22Rv1 (cell line): ENCODE measurements around the gene RSF1.

Experiments used
- ZFX ChIP-seq: fragments of 450-650 bp; IDR thresholded peaks from 2 replicates; pipeline ENCODE4 v1.6.1; 2017; ENCODE audit warnings: antibody characterized with exemption, borderline replicate concordance
- TF ChIP-seq, protein P1 (sequence below): fragments of 450-650 bp; IDR thresholded peaks from 2 replicates; pipeline ENCODE4 v1.5.1; 2017; ENCODE audit warnings: mild to moderate bottlenecking

DNA sequence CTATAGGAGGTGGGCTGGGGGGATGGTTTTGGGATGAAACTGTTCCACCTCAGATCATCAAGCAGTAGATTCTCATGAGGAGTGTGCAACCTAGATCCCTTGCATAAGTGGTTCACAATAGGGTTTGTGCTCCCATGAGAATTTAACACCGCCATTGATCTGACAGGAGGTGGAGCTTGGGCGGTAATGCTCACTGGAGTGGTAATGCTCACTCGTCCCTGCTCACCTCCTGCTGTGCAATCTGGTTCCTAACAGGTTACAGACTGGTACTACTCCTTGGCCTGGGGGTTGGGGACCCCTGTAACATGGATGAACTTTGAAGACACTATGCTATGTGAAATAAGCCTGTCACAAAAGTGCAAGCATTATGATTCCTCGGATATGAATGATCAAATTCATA is 95.9 kb downstream of the RSF1 start:
- TF ChIP-seq, protein P1, sequence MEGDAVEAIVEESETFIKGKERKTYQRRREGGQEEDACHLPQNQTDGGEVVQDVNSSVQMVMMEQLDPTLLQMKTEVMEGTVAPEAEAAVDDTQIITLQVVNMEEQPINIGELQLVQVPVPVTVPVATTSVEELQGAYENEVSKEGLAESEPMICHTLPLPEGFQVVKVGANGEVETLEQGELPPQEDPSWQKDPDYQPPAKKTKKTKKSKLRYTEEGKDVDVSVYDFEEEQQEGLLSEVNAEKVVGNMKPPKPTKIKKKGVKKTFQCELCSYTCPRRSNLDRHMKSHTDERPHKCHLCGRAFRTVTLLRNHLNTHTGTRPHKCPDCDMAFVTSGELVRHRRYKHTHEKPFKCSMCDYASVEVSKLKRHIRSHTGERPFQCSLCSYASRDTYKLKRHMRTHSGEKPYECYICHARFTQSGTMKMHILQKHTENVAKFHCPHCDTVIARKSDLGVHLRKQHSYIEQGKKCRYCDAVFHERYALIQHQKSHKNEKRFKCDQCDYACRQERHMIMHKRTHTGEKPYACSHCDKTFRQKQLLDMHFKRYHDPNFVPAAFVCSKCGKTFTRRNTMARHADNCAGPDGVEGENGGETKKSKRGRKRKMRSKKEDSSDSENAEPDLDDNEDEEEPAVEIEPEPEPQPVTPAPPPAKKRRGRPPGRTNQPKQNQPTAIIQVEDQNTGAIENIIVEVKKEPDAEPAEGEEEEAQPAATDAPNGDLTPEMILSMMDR = no peak
- no peak for TF ChIP-seq ZFX
